A549 (cell line): ENCODE results near the gene SSR1. TPM values are rescaled to one million over a fixed set of nuclear protein-coding genes. Genes with fewer than 3 reads are reported as not detected.
A peak's percentile ranks its signal among the peaks of the same experiment; 100 is the strongest.

Experiments
- ATAC-seq, 2 experiments: fragments of 200-7000 bp in 1 of 2; fragments of >200 bp in 1 of 2; cut with Nextera tagmentation in 1 of 2; cut with Tn5 transposase in 1 of 2; 3 replicates each; pipeline versions ENCODE4 v1.8.0 to v1.9.1; 2018 to 2020; ENCODE audit warnings: mild to moderate bottlenecking in 1 of 2, moderate library complexity in 1 of 2
- CTCF ChIA-PET: fragments of 300-600 bp; sonication (Branson Sonifier 250); formaldehyde crosslinking; extraction: SDS; loops from one replicate; lab custom pipeline; 2021; ENCODE audit warnings: antibody characterized with exemption, inconsistent platforms; lab: Yijun Ruan, JAX
- POLR2A ChIA-PET: fragments of 350-600 bp; formaldehyde crosslinking; extraction: SDS; loops from one replicate; lab custom pipeline; 2021; ENCODE audit warnings: antibody characterized with exemption, inconsistent platforms; lab: Yijun Ruan, JAX
- DNase-seq, 2 experiments: peaks; one replicate each; pipeline versions ENCODE4 v3.0.0 to v3.0.0-alpha.2; 2011 to 2016; ENCODE audit warnings: low read depth in 1 of 2, low spot score in 1 of 2
- FAIRE-seq: peaks from 2 replicates; lab custom pipeline; 2011; peaks lifted over from hg19 to GRCh38; lab: Jason Lieb, UNC
- H3K27ac ChIP-seq, 2 experiments: fragments of >200 bp; sonication (Bioruptor Twin); formaldehyde crosslinking; 3 replicates each; pipeline ENCODE4 v1.5.1; 2016 to 2017
- H3K4me1 ChIP-seq: fragments of >200 bp; sonication (Bioruptor Twin); formaldehyde crosslinking; 3 replicates; pipeline ENCODE4 v1.6.1; 2016
- H3K4me2 ChIP-seq: fragments of >200 bp; sonication (Bioruptor Twin); formaldehyde crosslinking; 3 replicates; pipeline ENCODE4 v1.6.1; 2016
- H3K4me3 ChIP-seq: fragments of >200 bp; sonication (Bioruptor Twin); formaldehyde crosslinking; 3 replicates; pipeline ENCODE4 v1.5.1; 2016
- H3K9me3 ChIP-seq: fragments of >200 bp; sonication (Bioruptor Twin); formaldehyde crosslinking; 3 replicates; pipeline ENCODE4 v1.6.1; 2016
- ATOH8 ChIP-seq: fragments of 250-450 bp; sonication (Bioruptor Pico); IDR thresholded peaks from 2 replicates; pipeline ENCODE4 v1.5.0; 2020; ENCODE audit warnings: low read depth, mild to moderate bottlenecking, moderate library complexity
- CBX8 ChIP-seq: fragments of 200-600 bp; sonication (generic); IDR thresholded peaks from 2 replicates; pipeline ENCODE4 v1.6.1; 2016
- CTCF ChIP-seq: fragments of >200 bp; sonication (Bioruptor Twin); formaldehyde crosslinking; IDR thresholded peaks from 3 replicates; pipeline ENCODE4 v1.5.1; 2016
- EHF ChIP-seq: fragments of 250-450 bp; sonication (Bioruptor Pico); IDR thresholded peaks from 2 replicates; pipeline ENCODE4 v1.5.0; 2020; ENCODE audit warnings: mild to moderate bottlenecking
- EHMT2 ChIP-seq: fragments of 200-600 bp; sonication (generic); IDR thresholded peaks from 2 replicates; pipeline ENCODE4 v1.6.1; 2016; ENCODE audit warnings: antibody characterized with exemption, low read depth, mild to moderate bottlenecking, moderate library complexity
- HDAC2 ChIP-seq: fragments of 200-600 bp; sonication (generic); IDR thresholded peaks from 2 replicates; pipeline ENCODE4 v1.6.1; 2016
- HES2 ChIP-seq: fragments of >200 bp; sonication (Bioruptor Twin); formaldehyde crosslinking; IDR thresholded peaks from 2 replicates; pipeline ENCODE4 v1.6.1; 2016
- HOXB13 ChIP-seq: fragments of 250-450 bp; sonication (Bioruptor Pico); IDR thresholded peaks from 2 replicates; pipeline ENCODE4 v1.5.0; 2020; ENCODE audit warnings: low read depth, mild to moderate bottlenecking, moderate library complexity
- JUNB ChIP-seq: fragments of >200 bp; sonication (Bioruptor Twin); formaldehyde crosslinking; IDR thresholded peaks from 2 replicates; pipeline ENCODE4 v1.6.1; 2016
- MAFK ChIP-seq: fragments of 450-650 bp; IDR thresholded peaks from 2 replicates; pipeline ENCODE4 v1.6.1; 2014; ENCODE audit not compliant: partially characterized antibody
- POLR2A ChIP-seq: IDR thresholded peaks from 2 replicates; pipeline ENCODE4 v1.6.1; 2012; ENCODE audit warnings: mild to moderate bottlenecking, low read length
- POLR2AphosphoS2 ChIP-seq: conservative IDR thresholded peaks from 2 replicates; pipeline ENCODE4 v1.6.1; 2012; ENCODE audit warnings: low read length, improper control_type of control experiment, inconsistent platforms
- RFX5 ChIP-seq: fragments of 450-650 bp; IDR thresholded peaks from 2 replicates; pipeline ENCODE4 v1.7.1; 2014; ENCODE audit warnings: antibody characterized with exemption, mild to moderate bottlenecking, moderate library complexity
- RNF2 ChIP-seq: fragments of 200-600 bp; sonication (generic); IDR thresholded peaks from 2 replicates; pipeline ENCODE4 v1.6.1; 2016; ENCODE audit warnings: low read depth, mild to moderate bottlenecking, antibody characterized with exemption, moderate library complexity, borderline replicate concordance
- TFCP2L1 ChIP-seq: fragments of 250-450 bp; sonication (Bioruptor Pico); IDR thresholded peaks from 2 replicates; pipeline ENCODE4 v1.5.0; 2021; ENCODE audit warnings: mild to moderate bottlenecking
- TP53 ChIP-seq: fragments of 250-450 bp; sonication (Bioruptor Pico); IDR thresholded peaks from 2 replicates; pipeline ENCODE4 v1.5.0; 2021; ENCODE audit warnings: mild to moderate bottlenecking, moderate library complexity
- USF2 ChIP-seq: fragments of 450-650 bp; IDR thresholded peaks from 2 replicates; pipeline ENCODE4 v1.6.1; 2014; ENCODE audit warnings: antibody characterized with exemption
- ZFP36 ChIP-seq: fragments of 450-650 bp; IDR thresholded peaks from 2 replicates; pipeline ENCODE4 v1.6.1; 2014; ENCODE audit warnings: borderline replicate concordance; ENCODE audit not compliant: partially characterized antibody
- ZNF302 ChIP-seq: fragments of 250-450 bp; sonication (Bioruptor Pico); IDR thresholded peaks from 2 replicates; pipeline ENCODE4 v1.9.0; 2021; ENCODE audit warnings: inconsistent platforms, mild to moderate bottlenecking, moderate library complexity
- WGBS: methylation state at CpG from one replicate; pipeline ENCODE4 v1.1.6; 2017; ENCODE audit errors: missing lambda C conversion rate; 5-methylcytosine and 5-hydroxymethylcytosine counted together
- polyA plus RNA-seq, 4 experiments: library from polyadenylated mRNA; depleted of rRNA in 3 of 4; stranded (reverse); fragments of >200 nt; fragmentation: RNase III in 1 of 4; extraction: RNeasy Plus Mini Kit Qiagen cat#74134 plus additional on column Dnase treatment in 1 of 4; gene quantifications; 2 replicates in 3 of 4; 3 replicates in 1 of 4; pipeline ENCODE4 v1.2.3, GENCODE V29; 2011 to 2017
- TF ChIP-seq, protein P1 (sequence below): IDR thresholded peaks from 2 replicates; pipeline ENCODE4 v1.6.1; 2012
- TF ChIP-seq, protein P2 (sequence below): fragments of 250-450 bp; sonication (Bioruptor Pico); IDR thresholded peaks from 2 replicates; pipeline ENCODE4 v1.5.0; 2021; ENCODE audit warnings: mild to moderate bottlenecking, moderate library complexity, borderline replicate concordance

The SSR1 gene
- polyA plus RNA-seq, 2 of the 4 experiments (the other 2 are of a cell fraction) = 84.8 to 201 TPM

DNA sequence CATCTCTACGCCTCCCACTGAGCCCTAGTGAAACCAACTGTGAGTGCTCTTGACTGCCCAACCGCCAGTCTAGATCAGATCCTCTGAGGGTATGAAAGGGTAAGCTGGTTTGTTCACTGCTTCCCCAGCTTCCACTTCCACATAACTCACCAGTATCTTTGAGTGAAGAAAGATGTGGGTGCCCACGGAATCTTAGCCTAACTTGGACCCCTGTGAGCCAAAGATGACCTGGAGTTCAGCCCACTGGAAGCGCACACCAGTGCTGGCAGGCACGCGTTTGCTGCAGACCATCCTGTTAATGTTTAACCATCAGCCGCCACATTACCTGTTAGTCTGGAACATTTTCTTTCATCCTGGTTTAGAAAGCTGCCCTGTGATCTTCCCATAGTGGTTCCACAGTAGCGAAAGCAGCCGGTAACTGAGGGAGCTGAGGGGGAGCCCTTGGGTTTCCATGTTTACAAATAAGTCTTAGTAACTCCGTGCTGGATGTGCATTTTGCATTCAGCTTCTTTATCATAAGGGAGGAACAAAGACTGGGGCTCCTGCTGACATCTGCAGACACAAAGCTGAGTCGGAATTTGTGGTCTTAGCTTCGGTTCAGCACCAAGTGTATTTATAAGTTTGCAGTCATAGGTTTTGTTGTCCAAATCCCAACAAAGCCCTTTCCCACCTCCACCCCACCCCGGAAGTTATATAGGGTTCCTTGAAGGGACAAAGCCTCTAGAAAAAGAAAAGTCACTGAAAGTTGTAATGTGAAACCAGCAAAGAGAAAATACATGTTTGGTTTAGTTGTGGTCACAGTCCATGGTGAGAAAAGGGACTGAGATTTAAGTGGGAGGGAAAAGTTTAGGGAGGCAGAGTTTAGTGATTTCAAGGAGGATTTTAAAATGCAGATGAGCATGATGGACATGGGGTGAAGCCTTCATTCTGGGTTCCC, 71.0 kb downstream of the SSR1 start:
- 31% methylated on average over 9 of the region's 13 CpGs for WGBS
- TF ChIP-seq, protein P1, sequence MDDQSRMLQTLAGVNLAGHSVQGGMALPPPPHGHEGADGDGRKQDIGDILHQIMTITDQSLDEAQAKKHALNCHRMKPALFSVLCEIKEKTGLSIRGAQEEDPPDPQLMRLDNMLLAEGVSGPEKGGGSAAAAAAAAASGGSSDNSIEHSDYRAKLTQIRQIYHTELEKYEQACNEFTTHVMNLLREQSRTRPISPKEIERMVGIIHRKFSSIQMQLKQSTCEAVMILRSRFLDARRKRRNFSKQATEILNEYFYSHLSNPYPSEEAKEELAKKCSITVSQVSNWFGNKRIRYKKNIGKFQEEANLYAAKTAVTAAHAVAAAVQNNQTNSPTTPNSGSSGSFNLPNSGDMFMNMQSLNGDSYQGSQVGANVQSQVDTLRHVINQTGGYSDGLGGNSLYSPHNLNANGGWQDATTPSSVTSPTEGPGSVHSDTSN = no peak
- no peak for TF ChIP-seq CBX8
- TF ChIP-seq HES2 = no peak
- TF ChIP-seq EHMT2 = no peak
- no peak for TF ChIP-seq USF2
- POLR2A ChIA-PET = no interaction called here
- ATAC-seq = peak; percentile 23 to 42; a peak in 4 of 6 replicates
- no peak for FAIRE-seq
- DNase-seq = no peak
- Histone ChIP-seq H3K27ac (peak overlapping the region; percentile 59 to 63; a peak in 5 of 6 replicates), H3K4me1 (peaks cover 28% of the 10 kb centered on the region), H3K9me3 (no peaks in the 10 kb centered on the region), H3K4me3 (no peak overlapping the region), H3K4me2 (peak overlapping the region; percentile 66)
- CTCF ChIA-PET = interaction anchor here (0.7 to 4.9 kb wide), 9 partner anchors 10 to 565 kb away, joined by 3 to 43 read pairs (median 5); no protein-coding TSS in a partner anchor

GRCh38 chr6:7241160-7241559, 71.8 kb downstream of the SSR1 start:
- 90% methylated on average over 10 of the region's 10 CpGs for WGBS
- CTCF ChIA-PET = interaction anchor here (3.5 to 4.9 kb wide), 2 partner anchors 518 to 564 kb away, joined by 18 to 43 read pairs; no protein-coding TSS in a partner anchor
- POLR2A ChIA-PET = no interaction called here

DNA sequence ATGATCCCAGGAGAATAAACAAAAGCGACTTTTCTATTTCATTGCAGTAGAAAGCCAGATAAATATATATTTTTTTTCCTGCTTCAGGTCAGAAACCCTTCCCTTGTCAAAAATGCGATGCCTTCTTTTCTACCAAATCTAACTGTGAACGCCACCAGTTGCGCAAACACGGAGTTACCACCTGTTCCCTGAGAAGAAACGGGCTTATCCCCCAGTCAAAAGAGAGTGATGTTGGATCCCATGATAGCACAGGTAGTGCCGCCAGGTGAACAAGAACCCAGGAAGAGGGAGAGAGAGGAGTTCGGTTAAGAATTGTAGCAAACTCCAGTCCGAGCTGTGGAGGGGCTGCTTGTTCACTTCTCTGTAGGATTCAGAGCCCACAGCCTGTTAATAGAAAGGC, 72.6 kb downstream of the SSR1 start:
- Histone ChIP-seq H3K4me2 (no peak overlapping the region), H3K27ac (no peak overlapping the region), H3K4me1 (peaks cover 35% of the 10 kb centered on the region), H3K4me3 (no peak overlapping the region), H3K9me3 (no peaks in the 10 kb centered on the region)
- ATAC-seq (no peak), DNase-seq (no peak), FAIRE-seq (no peak)
- 91% methylated on average over 9 of the region's 9 CpGs for WGBS
- POLR2A ChIA-PET = no interaction called here
- CTCF ChIA-PET = no interaction called here
- TF ChIP-seq ZFP36 (no peak), MAFK (no peak), HES2 (no peak), HOXB13 (CRISPR knock-in tag) (no peak), RFX5 (no peak), CTCF (no peak), ATOH8 (CRISPR knock-in tag) (no peak)
- TF ChIP-seq, all 56 proteins: peak for 0

More at GRCh38 chr6:7241160-7241559, 71.8 kb downstream of the SSR1 start:
- no peak overlapping the region for H3K4me3 ChIP-seq
- H3K4me2 ChIP-seq = peak overlapping the region; percentile 66; the same call in 1 of the 3 replicates
- ATAC-seq = no peak
- H3K9me3 ChIP-seq = no peaks in the 10 kb centered on the region
- TF ChIP-seq TFCP2L1 (CRISPR knock-in tag) = no peak
- no peak for TF ChIP-seq HDAC2
- TF ChIP-seq, protein P2, sequence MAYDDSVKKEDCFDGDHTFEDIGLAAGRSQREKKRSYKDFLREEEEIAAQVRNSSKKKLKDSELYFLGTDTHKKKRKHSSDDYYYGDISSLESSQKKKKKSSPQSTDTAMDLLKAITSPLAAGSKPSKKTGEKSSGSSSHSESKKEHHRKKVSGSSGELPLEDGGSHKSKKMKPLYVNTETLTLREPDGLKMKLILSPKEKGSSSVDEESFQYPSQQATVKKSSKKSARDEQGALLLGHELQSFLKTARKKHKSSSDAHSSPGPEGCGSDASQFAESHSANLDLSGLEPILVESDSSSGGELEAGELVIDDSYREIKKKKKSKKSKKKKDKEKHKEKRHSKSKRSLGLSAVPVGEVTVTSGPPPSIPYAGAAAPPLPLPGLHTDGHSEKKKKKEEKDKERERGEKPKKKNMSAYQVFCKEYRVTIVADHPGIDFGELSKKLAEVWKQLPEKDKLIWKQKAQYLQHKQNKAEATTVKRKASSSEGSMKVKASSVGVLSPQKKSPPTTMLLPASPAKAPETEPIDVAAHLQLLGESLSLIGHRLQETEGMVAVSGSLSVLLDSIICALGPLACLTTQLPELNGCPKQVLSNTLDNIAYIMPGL (CRISPR knock-in tag) = no peak
- TF ChIP-seq POLR2A = no peak
- TF ChIP-seq EHF = no peak
- no peak for TF ChIP-seq JUNB
- TF ChIP-seq RNF2 = no peak
- TF ChIP-seq ZNF302 (CRISPR knock-in tag) = no peak
- no peak for TF ChIP-seq TP53 (CRISPR knock-in tag)
- no peak for TF ChIP-seq POLR2AphosphoS2
- TF ChIP-seq EHMT2 = no peak
- TF ChIP-seq, all 56 proteins: peak for 0
- no peak for DNase-seq
- FAIRE-seq = no peak
- peaks cover 31% of the 10 kb centered on the region for H3K4me1 ChIP-seq
- H3K27ac ChIP-seq = peak overlapping the region in 1 of 2 experiments; percentile 19; a peak in 2 of 6 replicates
